ENCODE data around the gene MORN1.

- TF ChIP-seq CTCF (IDR thresholded peaks at IDR 0.05 in 2 of 3, conservative IDR thresholded peaks at IDR 0.05 in 1 of 3; ENCODE audit: control insufficient read depth in 2 of 3, extremely low read depth in 1 of 3, insufficient read depth in 1 of 3, low read depth in 3 of 3, low read length in 3 of 3) = no peak
- TF ChIP-seq USF2 (IDR thresholded peaks at IDR 0.05; ENCODE audit: borderline replicate concordance, low read depth, low read length) = no peak
- TF ChIP-seq MXI1 (IDR thresholded peaks at IDR 0.05; ENCODE audit: low read depth, low read length) = no peak
- no peak for TF ChIP-seq SIN3A (IDR thresholded peaks at IDR 0.05; ENCODE audit: low read depth, low read length)
- no peak for TF ChIP-seq POLR2AphosphoS5 (IDR thresholded peaks at IDR 0.05; ENCODE audit: low read length)
- TF ChIP-seq NFYA (IDR thresholded peaks at IDR 0.05; ENCODE audit: borderline replicate concordance, low read depth, low read length) = no peak
- TF ChIP-seq ZNF24 (IDR thresholded peaks at IDR 0.05) = no peak
- no peak for TF ChIP-seq CEBPZ (IDR thresholded peaks at IDR 0.05; ENCODE audit: low read depth, low read length)
- TF ChIP-seq FOXM1 (IDR thresholded peaks at IDR 0.05; ENCODE audit: low read depth, low read length) = no peak
Observed at GRCh38 chr1:2397007-2397679, 5.8 kb upstream of the MORN1 start.

Data from GM12878 (cell line).